GM12892 (cell line): Measurements from ENCODE around the gene SHISA6.
"Not testable (repeated sequence)": the region's sequence is repeated elsewhere in the genome, so short reads cannot be mapped to it uniquely, and the experiment has no call there.

Experiments
- DNase-seq: peaks from one replicate; pipeline ENCODE4 v3.0.0; 2011; ENCODE audit not compliant: insufficient read length
- FAIRE-seq: peaks from 2 replicates; lab custom pipeline; 2011; peaks lifted over from hg19 to GRCh38; lab: Jason Lieb, UNC
- POLR2A ChIP-seq: IDR thresholded peaks from 2 replicates; pipeline ENCODE4 v1.6.1; 2011; ENCODE audit warnings: low read depth, low read length, control low read depth
- POLR2AphosphoS5 ChIP-seq: IDR thresholded peaks from 2 replicates; pipeline ENCODE4 v1.6.1; 2011; ENCODE audit warnings: low read depth, low read length, control low read depth
- TAF1 ChIP-seq: IDR thresholded peaks from 2 replicates; pipeline ENCODE4 v1.6.1; 2011; ENCODE audit warnings: low read depth, mild to moderate bottlenecking, control low read depth, low read length, borderline replicate concordance

The SHISA6 gene

GRCh38 chr17:11293480-11293879 is 52.5 kb downstream of the SHISA6 start:
- FAIRE-seq (no peak), DNase-seq (no peak)
- TF ChIP-seq TAF1 (no peak), POLR2A (no peak), POLR2AphosphoS5 (no peak)

- DNase-seq (no peak), FAIRE-seq (no peak)
- no peak for TF ChIP-seq POLR2AphosphoS5
Observed at GRCh38 chr17:11294826-11295225, 53.8 kb downstream of the SHISA6 start.

GRCh38 chr17:11296994-11297393 is 56.0 kb downstream of the SHISA6 start:
- TF ChIP-seq TAF1 (no peak), POLR2AphosphoS5 (no peak), POLR2A (no peak)
- DNase-seq = no peak
- FAIRE-seq = no peak

GRCh38 chr17:11298401-11298800 is 57.4 kb downstream of the SHISA6 start:
- TF ChIP-seq POLR2A (no peak), POLR2AphosphoS5 (no peak), TAF1 (no peak)
- FAIRE-seq (no peak), DNase-seq (no peak)

- DNase-seq = no peak
- no peak for TF ChIP-seq TAF1
- no peak for TF ChIP-seq POLR2A
- TF ChIP-seq POLR2AphosphoS5 = no peak
- FAIRE-seq = no peak
Observed at GRCh38 chr17:11300201-11300600, 59.2 kb downstream of the SHISA6 start.

- DNase-seq (no peak), FAIRE-seq (no peak)
- TF ChIP-seq TAF1 (no peak), POLR2A (no peak), POLR2AphosphoS5 (no peak)
Observed at GRCh38 chr17:11300738-11301137, 59.7 kb downstream of the SHISA6 start.

- DNase-seq, FAIRE-seq: not testable (repeated sequence)
Observed at GRCh38 chr17:11301874-11302273, 60.9 kb downstream of the SHISA6 start.

GRCh38 chr17:11302401-11303186 is 61.6 kb downstream of the SHISA6 start:
- FAIRE-seq = no peak

GRCh38 chr17:11303773-11304394 is 62.9 kb downstream of the SHISA6 start:
- FAIRE-seq (no peak), DNase-seq (no peak)
- TF ChIP-seq POLR2A = no peak
- TF ChIP-seq TAF1 = no peak
- TF ChIP-seq POLR2AphosphoS5 = no peak

More at GRCh38 chr17:11302401-11303186, 61.6 kb downstream of the SHISA6 start:
- TF ChIP-seq POLR2A (no peak), TAF1 (no peak), POLR2AphosphoS5 (no peak)
- no peak for DNase-seq

- FAIRE-seq (no peak), DNase-seq (no peak)
- TF ChIP-seq TAF1 (no peak), POLR2A (no peak), POLR2AphosphoS5 (no peak)
Observed at GRCh38 chr17:11304568-11304967, 63.6 kb downstream of the SHISA6 start.

GRCh38 chr17:11305524-11305923 is 64.5 kb downstream of the SHISA6 start:
- FAIRE-seq = no peak
- TF ChIP-seq POLR2A (no peak), TAF1 (no peak), POLR2AphosphoS5 (no peak)
- DNase-seq = no peak

GRCh38 chr17:11308531-11308930 is 67.5 kb downstream of the SHISA6 start:
- FAIRE-seq = no peak
- DNase-seq = no peak
- TF ChIP-seq POLR2A (no peak), TAF1 (no peak), POLR2AphosphoS5 (no peak)

- no peak for FAIRE-seq
- TF ChIP-seq POLR2AphosphoS5 = no peak
- DNase-seq = no peak
Observed at GRCh38 chr17:11309033-11309432, 68.0 kb downstream of the SHISA6 start.

GRCh38 chr17:11309850-11310249 is 68.8 kb downstream of the SHISA6 start:
- DNase-seq = no peak
- no peak for FAIRE-seq
- TF ChIP-seq POLR2AphosphoS5 (no peak), POLR2A (no peak), TAF1 (no peak)

- DNase-seq, FAIRE-seq: not testable (repeated sequence)
Observed at GRCh38 chr17:11316451-11316850, 75.4 kb downstream of the SHISA6 start.
